ENCODE measurements around the gene KIR2DL4.

The KIR2DL4 gene

GRCh38 chr19:54791476-54791875 lies 11.9 kb upstream of the KIR2DL4 start:
- Histone ChIP-seq H3K4me3 (ENCODE audit: low read depth, low read length) (no peak overlapping the region), H3K4me2 (ENCODE audit: low read length) (no peak overlapping the region)

GRCh38 chr19:54792814-54793213 lies 10.6 kb upstream of the KIR2DL4 start:
- H3K4me1 ChIP-seq: no peaks in the 10 kb centered on the region
- H3K4me2 ChIP-seq (ENCODE audit: low read length): peak overlapping the region; percentile 34
- no peak overlapping the region for H2AFZ ChIP-seq
- no peak overlapping the region for H3K9ac ChIP-seq
- H3K27me3 ChIP-seq (ENCODE audit: control insufficient read depth, insufficient read depth, low read length): no peaks in the 10 kb centered on the region
- H3K27ac ChIP-seq: peak overlapping the region; percentile 58
- no peaks in the 10 kb centered on the region for H3K9me3 ChIP-seq (ENCODE audit: control insufficient read depth, low read length)
- H3K36me3 ChIP-seq (ENCODE audit: control insufficient read depth, insufficient read depth, low read length): no peaks in the 10 kb centered on the region
- no peaks in the 10 kb centered on the region for H3K79me2 ChIP-seq
- TF ChIP-seq CTCF (IDR thresholded peaks at IDR 0.05): no peak
- peak overlapping the region; percentile 18 for H3K4me3 ChIP-seq (ENCODE audit: low read depth, low read length)

More at GRCh38 chr19:54791476-54791875, 11.9 kb upstream of the KIR2DL4 start:
- H2AFZ ChIP-seq: no peak overlapping the region
- no peak overlapping the region for H3K9ac ChIP-seq
- H3K79me2 ChIP-seq: no peaks in the 10 kb centered on the region
- H3K36me3 ChIP-seq (ENCODE audit: control insufficient read depth, insufficient read depth, low read length): no peaks in the 10 kb centered on the region
- no peak overlapping the region for H3K27ac ChIP-seq
- no peak for TF ChIP-seq CTCF (IDR thresholded peaks at IDR 0.05)
- no peaks in the 10 kb centered on the region for H3K9me3 ChIP-seq (ENCODE audit: control insufficient read depth, low read length)
- no peaks in the 10 kb centered on the region for H3K4me1 ChIP-seq
- H3K27me3 ChIP-seq (ENCODE audit: control insufficient read depth, insufficient read depth, low read length): no peaks in the 10 kb centered on the region

- H2AFZ ChIP-seq: no peak overlapping the region
- no peaks in the 10 kb centered on the region for H3K79me2 ChIP-seq
- no peaks in the 10 kb centered on the region for H3K9me3 ChIP-seq (ENCODE audit: control insufficient read depth, low read length)
- H3K27ac ChIP-seq: no peak overlapping the region
- H3K27me3 ChIP-seq (ENCODE audit: control insufficient read depth, insufficient read depth, low read length): no peaks in the 10 kb centered on the region
- H3K4me1 ChIP-seq: no peaks in the 10 kb centered on the region
- no peak for TF ChIP-seq CTCF (IDR thresholded peaks at IDR 0.05)
- no peak overlapping the region for H3K4me2 ChIP-seq (ENCODE audit: low read length)
- no peaks in the 10 kb centered on the region for H3K36me3 ChIP-seq (ENCODE audit: control insufficient read depth, insufficient read depth, low read length)
- no peak overlapping the region for H3K9ac ChIP-seq
- H3K4me3 ChIP-seq (ENCODE audit: low read depth, low read length): no peak overlapping the region
Observed at GRCh38 chr19:54795758-54796157, 7.7 kb upstream of the KIR2DL4 start.

- Histone ChIP-seq H3K4me3 (ENCODE audit: low read depth, low read length) (no peak overlapping the region), H3K4me1 (no peaks in the 10 kb centered on the region), H3K27me3 (ENCODE audit: control insufficient read depth, insufficient read depth, low read length) (no peaks in the 10 kb centered on the region), H3K79me2 (no peaks in the 10 kb centered on the region), H3K27ac (no peak overlapping the region), H3K4me2 (ENCODE audit: low read length) (no peak overlapping the region), H3K36me3 (ENCODE audit: control insufficient read depth, insufficient read depth, low read length) (no peaks in the 10 kb centered on the region), H3K9me3 (ENCODE audit: control insufficient read depth, low read length) (no peaks in the 10 kb centered on the region), H3K9ac (no peak overlapping the region), H2AFZ (no peak overlapping the region)
- no peak for TF ChIP-seq CTCF (IDR thresholded peaks at IDR 0.05)
Observed at GRCh38 chr19:54804101-54804500, 691 bp downstream of the KIR2DL4 start.

GRCh38 chr19:54804571-54804970 lies 1.2 kb downstream of the KIR2DL4 start:
- Histone ChIP-seq H3K9me3 (ENCODE audit: control insufficient read depth, low read length) (no peaks in the 10 kb centered on the region), H3K4me1 (no peaks in the 10 kb centered on the region), H3K79me2 (no peaks in the 10 kb centered on the region), H2AFZ (no peak overlapping the region), H3K4me2 (ENCODE audit: low read length) (no peak overlapping the region), H3K4me3 (ENCODE audit: low read depth, low read length) (no peak overlapping the region), H3K27ac (no peak overlapping the region), H3K27me3 (ENCODE audit: control insufficient read depth, insufficient read depth, low read length) (no peaks in the 10 kb centered on the region), H3K9ac (no peak overlapping the region), H3K36me3 (ENCODE audit: control insufficient read depth, insufficient read depth, low read length) (no peaks in the 10 kb centered on the region)
- TF ChIP-seq CTCF (IDR thresholded peaks at IDR 0.05): no peak

All from parathyroid adenoma (tissue), 2 donors.